ENCODE measurements around the gene CENPX. TPM values are rescaled to one million over a fixed set of nuclear protein-coding genes. Genes with fewer than 3 reads are reported as not detected.

The CENPX gene
- total and polyA plus RNA-seq, 7 donors, result 78.4 to 273 (median 164) TPM

DNA sequence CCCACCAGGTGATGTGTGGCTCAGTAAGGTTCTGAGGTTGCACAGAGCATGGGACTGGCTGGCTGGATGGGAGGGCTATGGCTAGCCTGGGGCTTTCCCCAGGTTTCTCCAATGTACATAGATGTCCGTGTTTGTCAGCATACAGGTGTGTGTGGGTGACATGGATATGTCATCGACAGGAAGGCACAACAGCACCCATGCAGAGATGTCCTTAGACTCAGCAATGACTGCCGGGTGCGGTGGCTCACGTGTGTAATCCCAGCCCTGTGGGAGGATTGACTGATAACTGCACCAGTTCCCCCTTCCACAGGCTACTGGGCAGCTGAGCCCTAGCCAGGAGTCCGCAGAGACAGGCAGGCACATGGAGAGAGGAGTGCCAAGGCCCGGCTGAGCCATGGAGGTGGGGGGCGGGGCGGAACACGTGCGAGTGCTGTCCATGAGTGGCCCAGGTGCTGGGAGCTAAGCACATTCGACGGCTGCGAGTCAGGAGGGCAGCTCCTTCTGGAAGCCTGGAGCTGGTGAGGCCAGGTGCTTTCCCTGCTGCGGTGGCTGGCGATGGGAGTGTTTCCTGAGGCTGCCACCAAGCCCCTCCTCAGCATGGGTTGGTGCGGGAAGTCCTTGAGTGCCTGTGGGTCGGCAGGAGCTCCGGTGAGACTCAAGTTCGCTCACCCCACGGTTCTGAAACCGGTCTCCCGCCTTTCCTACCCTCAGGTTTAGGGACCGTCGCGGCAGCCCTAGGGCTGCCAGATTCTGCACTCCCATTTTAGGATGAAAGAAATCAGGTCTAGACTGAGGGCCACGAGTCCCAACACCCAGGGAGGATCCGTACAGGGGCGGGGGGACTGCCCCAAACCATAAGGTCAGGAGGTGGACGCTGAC lies 46.1 kb downstream of the CENPX start:
- intact Hi-C loops (cut with DNase I), result loop anchor here (5.0 kb wide), 1 partner anchor 46 kb away; the partner anchor contains the start of genes CENPX and LRRC45
- Histone ChIP-seq H3K27ac (peak overlapping the region; percentile 90 to 94 (median 91)), H3K9me3 (no peaks in the 10 kb centered on the region), H3K4me1 (peaks cover 0 to 20% (median 18%) of the 10 kb centered on the region in 4 donors), H3K36me3 (peaks cover 0 to 25% (median 5%) of the 10 kb centered on the region in 4 donors), H3K27me3 (no peaks in the 10 kb centered on the region), H3K4me3 (peak overlapping the region; percentile 68 to 97 (median 86))
- TF ChIP-seq, protein P1, sequence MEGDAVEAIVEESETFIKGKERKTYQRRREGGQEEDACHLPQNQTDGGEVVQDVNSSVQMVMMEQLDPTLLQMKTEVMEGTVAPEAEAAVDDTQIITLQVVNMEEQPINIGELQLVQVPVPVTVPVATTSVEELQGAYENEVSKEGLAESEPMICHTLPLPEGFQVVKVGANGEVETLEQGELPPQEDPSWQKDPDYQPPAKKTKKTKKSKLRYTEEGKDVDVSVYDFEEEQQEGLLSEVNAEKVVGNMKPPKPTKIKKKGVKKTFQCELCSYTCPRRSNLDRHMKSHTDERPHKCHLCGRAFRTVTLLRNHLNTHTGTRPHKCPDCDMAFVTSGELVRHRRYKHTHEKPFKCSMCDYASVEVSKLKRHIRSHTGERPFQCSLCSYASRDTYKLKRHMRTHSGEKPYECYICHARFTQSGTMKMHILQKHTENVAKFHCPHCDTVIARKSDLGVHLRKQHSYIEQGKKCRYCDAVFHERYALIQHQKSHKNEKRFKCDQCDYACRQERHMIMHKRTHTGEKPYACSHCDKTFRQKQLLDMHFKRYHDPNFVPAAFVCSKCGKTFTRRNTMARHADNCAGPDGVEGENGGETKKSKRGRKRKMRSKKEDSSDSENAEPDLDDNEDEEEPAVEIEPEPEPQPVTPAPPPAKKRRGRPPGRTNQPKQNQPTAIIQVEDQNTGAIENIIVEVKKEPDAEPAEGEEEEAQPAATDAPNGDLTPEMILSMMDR (IDR thresholded peaks at IDR 0.05), result no peak
- TF ChIP-seq POLR2A (IDR thresholded peaks at IDR 0.05) (no peak), EP300 (IDR thresholded peaks at IDR 0.05) (no peak), POLR2AphosphoS5 (IDR thresholded peaks at IDR 0.05) (no peak)
- DNase-seq, result no peak
- WGBS, 2 donors, result 25 to 28% methylated on average over 30 of the region's 30 CpGs

GRCh38 chr17:81973432-81973831 lies 49.2 kb downstream of the CENPX start:
- intact Hi-C loops (cut with DNase I), result no loop called here
- Histone ChIP-seq H3K4me3 (no peak overlapping the region), H3K27ac (no peak overlapping the region), H3K9me3 (no peaks in the 10 kb centered on the region), H3K4me1 (peaks cover 0 to 19% (median 15%) of the 10 kb centered on the region in 4 donors), H3K27me3 (no peaks in the 10 kb centered on the region), H3K36me3 (no peaks in the 10 kb centered on the region)
- no peak for DNase-seq
- TF ChIP-seq POLR2AphosphoS5 (IDR thresholded peaks at IDR 0.05) (no peak), POLR2A (IDR thresholded peaks at IDR 0.05) (no peak), EP300 (IDR thresholded peaks at IDR 0.05) (no peak)
- TF ChIP-seq, protein P1 (IDR thresholded peaks at IDR 0.05), result no peak

DNA sequence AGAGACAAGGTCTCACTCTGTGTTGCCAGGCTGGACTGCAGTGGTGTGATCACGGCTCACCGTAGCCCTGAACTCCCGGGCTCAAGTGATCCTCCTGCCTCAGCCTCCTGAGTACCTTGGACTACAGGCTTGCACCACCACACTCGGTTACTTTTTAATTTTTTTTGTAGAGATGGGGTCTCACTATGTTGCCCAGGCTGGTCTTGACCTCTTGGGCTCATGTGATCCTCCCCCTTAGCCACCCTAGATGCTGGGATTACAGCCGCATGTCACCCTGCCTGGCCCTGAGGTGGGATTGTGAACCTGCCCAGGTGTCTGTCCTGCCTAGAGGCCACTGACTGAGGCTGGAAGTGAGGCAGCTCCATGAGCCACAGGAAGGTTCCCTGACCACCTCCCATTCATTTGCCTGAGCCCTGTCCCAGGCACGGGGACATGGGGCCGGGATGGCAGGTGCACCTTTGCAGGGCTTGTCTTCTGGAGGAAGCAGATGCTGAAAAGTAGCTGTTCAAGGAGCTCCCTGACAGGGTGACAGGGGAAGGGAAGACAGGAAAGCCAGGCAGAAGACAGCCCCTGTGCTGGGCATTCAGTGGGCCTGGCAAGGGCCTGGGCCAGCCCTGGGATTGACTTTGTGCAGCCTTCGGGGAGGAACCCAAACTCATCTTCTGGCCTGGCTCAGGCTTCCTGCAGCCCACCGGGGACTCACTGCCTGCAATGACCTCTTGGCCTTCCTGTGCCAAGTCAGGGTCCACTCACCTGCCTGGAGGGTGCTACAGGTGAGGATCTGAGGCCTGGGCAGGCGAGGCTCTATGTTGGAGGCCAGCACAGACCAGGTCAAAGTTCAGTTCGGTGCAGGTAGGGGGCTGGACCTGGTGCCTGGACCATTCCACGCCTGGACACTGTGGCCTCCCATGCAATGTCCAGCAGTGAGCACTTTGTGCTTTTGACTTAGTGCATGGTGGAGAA lies 53.5 kb downstream of the CENPX start:
- Histone ChIP-seq H3K4me1 (peaks cover 0 to 24% (median 18%) of the 10 kb centered on the region in 4 donors), H3K9me3 (no peaks in the 10 kb centered on the region), H3K27me3 (peaks cover 0 to 4% (median 0%) of the 10 kb centered on the region in 3 donors), H3K36me3 (no peaks in the 10 kb centered on the region), H3K27ac (no peak overlapping the region), H3K4me3 (no peak overlapping the region)
- DNase-seq, result no peak
- WGBS, 2 donors, result 59 to 86% methylated on average over 12 of the region's 12 CpGs
- TF ChIP-seq POLR2AphosphoS5 (IDR thresholded peaks at IDR 0.05) (no peak), EP300 (IDR thresholded peaks at IDR 0.05) (no peak), POLR2A (IDR thresholded peaks at IDR 0.05) (no peak)
- TF ChIP-seq, protein P1 (IDR thresholded peaks at IDR 0.05), result no peak
- intact Hi-C loops (cut with DNase I), result no loop called here

Other genes with a start within 250 kb of the CENPX start
- gene GCGR, start 218.7 kb downstream of the CENPX start, total RNA-seq, result 1 to 10 TPM in 2 of 4 donors, under 1 TPM in 2; 0.27 to 1.4 (median 0.72) TPM
- under 1 TPM in 1 of 3 donors, not detected in 2; 0.96 TPM for gene GCGR, start 218.7 kb downstream of the CENPX start, polyA plus RNA-seq
- 100 to 1,000 TPM; 116 to 129 (median 122) TPM for gene MCRIP1, start 189.6 kb downstream of the CENPX start, total RNA-seq
- 10 to 100 TPM; 37.0 to 82.9 (median 78.0) TPM for gene MCRIP1, start 189.6 kb downstream of the CENPX start, polyA plus RNA-seq
- gene PPP1R27, start 187.8 kb downstream of the CENPX start, total RNA-seq, result not detected
- gene PPP1R27, start 187.8 kb downstream of the CENPX start, polyA plus RNA-seq, result under 1 TPM in 1 of 3 donors, not detected in 2; 0.50 TPM
- gene P4HB, start 162.3 kb downstream of the CENPX start, total RNA-seq, result 100 to 1,000 TPM; 201 to 338 (median 268) TPM
- gene P4HB, start 162.3 kb downstream of the CENPX start, polyA plus RNA-seq, result 100 to 1,000 TPM; 153 to 750 (median 227) TPM
- gene ARHGDIA, start 151.5 kb downstream of the CENPX start, total RNA-seq, result 10 to 100 TPM; 67.0 to 99.5 (median 74.1) TPM
- gene ARHGDIA, start 151.5 kb downstream of the CENPX start, polyA plus RNA-seq, result 100 to 1,000 TPM; 252 to 452 (median 385) TPM
- 10 to 100 TPM; 39.2 to 44.0 (median 42.6) TPM for gene ALYREF, start 131.3 kb downstream of the CENPX start, total RNA-seq
- 10 to 100 TPM; 30.6 to 91.4 (median 35.4) TPM for gene ALYREF, start 131.3 kb downstream of the CENPX start, polyA plus RNA-seq
- gene ANAPC11, start 131.2 kb downstream of the CENPX start, total RNA-seq, result 100 to 1,000 TPM in 3 of 4 donors, 10 to 100 TPM in 1; 93.3 to 185 (median 158) TPM
- 100 to 1,000 TPM; 198 to 203 (median 202) TPM for gene ANAPC11, start 131.2 kb downstream of the CENPX start, polyA plus RNA-seq
- 1 to 10 TPM in 1 of 4 donors, under 1 TPM in 2, not detected in 1; 0.27 to 1.8 (median 0.71) TPM for gene NPB, start 120.6 kb downstream of the CENPX start, total RNA-seq
- under 1 TPM in 1 of 3 donors, not detected in 2; 0.87 TPM for gene NPB, start 120.6 kb downstream of the CENPX start, polyA plus RNA-seq
- 10 to 100 TPM; 11.4 to 24.6 (median 19.3) TPM for gene PCYT2, start 111.5 kb downstream of the CENPX start, total RNA-seq
- 10 to 100 TPM; 21.6 to 86.4 (median 40.7) TPM for gene PCYT2, start 111.5 kb downstream of the CENPX start, polyA plus RNA-seq
- gene SIRT7, start 104.7 kb downstream of the CENPX start, total RNA-seq, result 10 to 100 TPM; 11.4 to 31.6 (median 14.1) TPM
- gene SIRT7, start 104.7 kb downstream of the CENPX start, polyA plus RNA-seq, result 10 to 100 TPM; 28.8 to 62.2 (median 39.1) TPM
- 10 to 100 TPM; 16.4 to 21.9 (median 17.0) TPM for gene MAFG, start 95.1 kb downstream of the CENPX start, total RNA-seq
- 10 to 100 TPM in 1 of 3 donors, 1 to 10 TPM in 2; 8.8 to 21.9 (median 9.0) TPM for gene MAFG, start 95.1 kb downstream of the CENPX start, polyA plus RNA-seq
- gene PYCR1, start 85.6 kb downstream of the CENPX start, total RNA-seq, result 1 to 10 TPM; 1.1 to 9.1 (median 2.8) TPM
- gene PYCR1, start 85.6 kb downstream of the CENPX start, polyA plus RNA-seq, result 10 to 100 TPM; 34.2 to 64.9 (median 49.7) TPM
- not detected for gene MYADML2, start 75.6 kb downstream of the CENPX start, total RNA-seq
- not detected for gene MYADML2, start 75.6 kb downstream of the CENPX start, polyA plus RNA-seq
- not detected for gene NOTUM, start 61.7 kb downstream of the CENPX start, total RNA-seq
- gene NOTUM, start 61.7 kb downstream of the CENPX start, polyA plus RNA-seq, result under 1 TPM in 1 of 3 donors, not detected in 2; 0.22 TPM
- 10 to 100 TPM in 3 of 4 donors, 1 to 10 TPM in 1; 9.3 to 27.7 (median 19.3) TPM for gene ASPSCR1, start 45.2 kb downstream of the CENPX start, total RNA-seq
- gene ASPSCR1, start 45.2 kb downstream of the CENPX start, polyA plus RNA-seq, result 10 to 100 TPM; 23.4 to 35.9 (median 25.8) TPM
- gene LRRC45, start 427 bp upstream of the CENPX start, total RNA-seq, result 1 to 10 TPM; 5.3 to 8.8 (median 6.9) TPM
- 10 to 100 TPM in 1 of 3 donors, 1 to 10 TPM in 2; 6.6 to 28.6 (median 6.7) TPM for gene LRRC45, start 427 bp upstream of the CENPX start, polyA plus RNA-seq
- 1 to 10 TPM in 3 of 4 donors, under 1 TPM in 1; 0.99 to 6.1 (median 2.8) TPM for gene RAC3, start 8.8 kb upstream of the CENPX start, total RNA-seq
- 10 to 100 TPM in 1 of 3 donors, 1 to 10 TPM in 1, under 1 TPM in 1; 0.60 to 11.8 (median 2.8) TPM for gene RAC3, start 8.8 kb upstream of the CENPX start, polyA plus RNA-seq
- 10 to 100 TPM; 44.3 to 94.8 (median 86.3) TPM for gene DCXR, start 14.8 kb upstream of the CENPX start, total RNA-seq
- gene DCXR, start 14.8 kb upstream of the CENPX start, polyA plus RNA-seq, result 100 to 1,000 TPM; 130 to 163 (median 147) TPM
- 10 to 100 TPM; 31.7 to 37.4 (median 33.7) TPM for gene RFNG, start 28.9 kb upstream of the CENPX start, total RNA-seq
- gene RFNG, start 28.9 kb upstream of the CENPX start, polyA plus RNA-seq, result 10 to 100 TPM; 13.6 to 38.6 (median 23.4) TPM
- gene GPS1, start 29.0 kb upstream of the CENPX start, total RNA-seq, result 10 to 100 TPM; 64.6 to 75.4 (median 69.8) TPM
- 10 to 100 TPM; 67.3 to 83.6 (median 69.1) TPM for gene GPS1, start 29.0 kb upstream of the CENPX start, polyA plus RNA-seq
- 10 to 100 TPM; 31.3 to 71.0 (median 54.2) TPM for gene DUS1L, start 42.9 kb upstream of the CENPX start, total RNA-seq
- gene DUS1L, start 42.9 kb upstream of the CENPX start, polyA plus RNA-seq, result 100 to 1,000 TPM in 1 of 3 donors, 10 to 100 TPM in 2; 68.5 to 119 (median 84.2) TPM
- 10 to 100 TPM; 12.7 to 44.2 (median 19.0) TPM for gene FASN, start 75.4 kb upstream of the CENPX start, total RNA-seq
- 100 to 1,000 TPM in 1 of 3 donors, 10 to 100 TPM in 2; 14.4 to 152 (median 15.3) TPM for gene FASN, start 75.4 kb upstream of the CENPX start, polyA plus RNA-seq
- 10 to 100 TPM; 13.3 to 34.1 (median 20.8) TPM for gene CCDC57, start 190.0 kb upstream of the CENPX start, total RNA-seq
- 10 to 100 TPM; 17.4 to 47.8 (median 25.4) TPM for gene CCDC57, start 190.0 kb upstream of the CENPX start, polyA plus RNA-seq
- gene SLC16A3, start 206.2 kb upstream of the CENPX start, total RNA-seq, result 10 to 100 TPM in 3 of 4 donors, 1 to 10 TPM in 1; 9.6 to 19.7 (median 11.6) TPM
- gene SLC16A3, start 206.2 kb upstream of the CENPX start, polyA plus RNA-seq, result 100 to 1,000 TPM in 1 of 3 donors, 10 to 100 TPM in 2; 10.8 to 140 (median 37.9) TPM